ENCODE data around the gene ACD. TPM values are rescaled to one million over a fixed set of nuclear protein-coding genes. Genes with fewer than 3 reads are reported as not detected.
"Not testable (repeated sequence)": the region's sequence is repeated elsewhere in the genome, so short reads cannot be mapped to it uniquely, and the experiment has no call there.

The ACD gene
- 39.9 and 42.8 TPM in 2 replicates for total RNA-seq

DNA sequence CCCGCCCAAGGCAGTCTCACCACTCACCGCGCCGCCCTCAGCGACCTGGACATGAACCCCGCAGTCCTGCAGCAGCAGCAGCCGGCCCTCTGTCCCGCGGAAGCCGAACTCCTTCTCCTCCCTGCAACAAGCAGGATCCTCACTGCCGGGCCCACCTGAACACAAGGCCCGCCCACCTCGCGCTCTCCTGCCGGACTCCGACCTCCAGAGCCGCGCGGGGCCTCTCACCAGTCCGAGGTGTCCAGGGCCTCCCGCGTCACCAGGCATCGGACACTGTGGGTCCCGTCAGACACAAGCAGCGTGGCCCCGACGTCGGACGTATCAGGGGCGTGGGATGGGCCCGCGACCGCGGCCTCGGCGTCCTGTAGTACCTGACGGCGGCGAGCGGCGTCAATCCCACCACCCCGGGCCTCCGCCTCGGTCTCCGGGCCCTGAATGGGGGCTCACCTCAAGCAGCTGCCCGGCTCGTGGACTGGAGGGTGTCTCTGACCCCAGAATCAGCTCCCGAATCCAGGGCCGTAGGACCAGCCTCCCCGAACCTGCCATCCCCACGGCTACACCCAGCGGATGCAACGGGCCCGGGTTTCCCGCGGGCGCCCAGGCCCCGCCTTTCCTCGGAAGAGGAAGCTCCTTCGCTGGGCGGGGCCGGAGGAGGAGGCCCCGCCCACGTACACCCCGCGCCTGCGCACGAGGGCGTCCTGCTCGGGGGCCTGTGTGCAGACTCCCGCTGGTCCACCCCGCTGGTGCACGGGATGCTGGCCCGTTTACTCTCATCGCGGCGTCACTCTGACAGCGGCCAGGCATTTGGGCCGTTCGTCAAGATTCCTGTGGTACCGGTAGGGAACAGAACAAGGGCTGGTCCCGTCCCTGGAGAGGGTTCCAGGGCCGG lies at the start of gene ACD:
TSS of gene ACD (minus strand) at position 586 of the 889 bp plus-strand sequence. CDS start at position 546, 40 bp downstream.
- intact Hi-C loops (cut with micrococcal nuclease) = loop anchor here (1.0 to 5.0 kb wide), 13 partner anchors 8 to 577 kb away; partner anchors contain the start of genes ATP6V0D1, CARMIL2, CTCF and ESRP2

- intact Hi-C loops (cut with micrococcal nuclease) = no loop called here
Measured at GRCh38 chr16:67709050-67709449, 49.0 kb upstream of the ACD start.

DNA sequence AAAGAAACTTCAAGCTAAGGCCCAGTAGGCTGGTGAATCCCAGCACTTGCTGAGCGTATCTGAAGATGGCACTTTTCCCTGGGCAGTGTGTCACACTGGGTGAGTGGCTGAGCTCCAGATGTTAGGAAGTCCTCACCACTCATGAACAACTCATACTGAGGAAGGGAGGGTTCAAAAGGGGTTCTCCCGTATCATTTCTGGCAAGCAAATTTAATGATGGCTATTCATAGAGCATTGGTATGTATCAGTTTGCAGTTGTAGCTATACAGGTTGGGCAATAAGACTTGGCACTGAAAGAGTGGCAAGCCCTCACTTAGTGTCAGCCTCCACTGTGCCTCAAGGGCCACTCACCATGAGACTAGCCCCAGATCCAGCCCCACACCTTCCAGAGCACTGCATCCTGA lies 48.3 kb upstream of the ACD start:
- intact Hi-C loops (cut with micrococcal nuclease) = no loop called here

DNA sequence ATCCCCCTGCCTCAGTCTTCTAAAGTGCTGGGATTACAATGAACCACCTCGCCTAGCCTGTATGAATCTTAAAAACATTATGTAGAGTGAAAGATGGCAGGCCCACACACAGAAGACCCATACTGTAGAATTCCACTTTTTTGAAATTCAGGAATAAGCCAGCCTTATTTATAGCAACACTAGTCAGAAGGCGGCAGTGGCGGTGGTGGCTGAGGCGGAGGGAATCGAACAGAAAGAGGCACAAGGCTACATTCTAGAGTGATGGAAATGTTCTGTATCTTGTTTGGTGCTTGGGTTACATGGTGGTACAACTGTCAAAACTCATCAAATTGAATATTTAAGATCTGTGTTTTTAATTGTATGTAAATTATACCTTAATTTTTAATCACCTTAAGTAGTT lies 47.7 kb upstream of the ACD start:
- intact Hi-C loops (cut with micrococcal nuclease) = no loop called here

DNA sequence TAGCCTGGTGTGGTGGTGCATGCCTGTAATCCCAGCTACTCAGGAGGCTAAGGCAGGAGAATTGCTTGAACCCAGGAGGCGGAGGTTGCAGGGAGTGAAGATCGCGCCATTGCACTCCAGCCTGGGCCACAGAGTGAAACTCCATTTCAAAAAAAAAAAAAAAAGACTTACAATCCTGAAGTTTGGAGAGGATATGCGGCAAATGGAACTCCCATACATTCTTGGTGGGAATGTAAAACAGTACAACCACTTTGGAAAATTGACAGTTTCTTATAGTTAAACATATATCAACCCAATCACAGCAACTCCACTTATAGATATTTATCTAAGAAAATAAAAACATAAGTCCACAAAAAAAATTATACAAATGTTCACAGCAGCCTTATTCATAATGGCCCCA lies 47.1 kb upstream of the ACD start:
- intact Hi-C loops (cut with micrococcal nuclease) = no loop called here

GRCh38 chr16:67704110-67704509 lies 44.0 kb upstream of the ACD start:
- intact Hi-C loops (cut with micrococcal nuclease) = loop anchor here (5.0 kb wide), 1 partner anchor 363 kb away; no protein-coding TSS in a partner anchor

GRCh38 chr16:67703626-67704025 lies 43.6 kb upstream of the ACD start:
- intact Hi-C loops (cut with micrococcal nuclease) = loop anchor here (5.0 kb wide), 1 partner anchor 364 kb away; no protein-coding TSS in a partner anchor

GRCh38 chr16:67702130-67702529 lies 42.1 kb upstream of the ACD start:
- intact Hi-C loops (cut with micrococcal nuclease) = loop anchor here (5.0 kb wide), 1 partner anchor 365 kb away; no protein-coding TSS in a partner anchor

- intact Hi-C loops (cut with micrococcal nuclease) = loop anchor here (5.0 kb wide), 1 partner anchor 366 kb away; no protein-coding TSS in a partner anchor
Measured at GRCh38 chr16:67701420-67701819, 41.4 kb upstream of the ACD start.

DNA sequence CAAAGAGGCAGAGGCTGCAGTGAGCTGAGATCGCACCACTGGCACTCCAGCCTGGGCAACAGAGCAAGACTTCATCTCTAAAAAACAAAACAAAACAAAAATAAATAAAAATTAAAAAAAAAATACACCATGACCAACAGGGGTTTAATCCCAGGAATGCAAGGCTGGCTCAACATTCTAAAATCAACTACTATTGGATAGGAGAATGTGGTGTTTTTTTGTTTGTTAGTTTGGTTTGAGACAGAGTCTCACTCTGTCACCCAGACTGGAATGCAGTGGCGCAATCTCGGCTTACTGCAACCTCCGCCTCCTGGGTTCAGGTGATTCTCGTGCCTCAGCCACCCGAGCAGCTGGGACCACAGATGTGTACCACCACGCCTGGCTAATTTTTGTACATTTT lies 39.2 kb upstream of the ACD start:
- intact Hi-C loops (cut with micrococcal nuclease) = no loop called here

DNA sequence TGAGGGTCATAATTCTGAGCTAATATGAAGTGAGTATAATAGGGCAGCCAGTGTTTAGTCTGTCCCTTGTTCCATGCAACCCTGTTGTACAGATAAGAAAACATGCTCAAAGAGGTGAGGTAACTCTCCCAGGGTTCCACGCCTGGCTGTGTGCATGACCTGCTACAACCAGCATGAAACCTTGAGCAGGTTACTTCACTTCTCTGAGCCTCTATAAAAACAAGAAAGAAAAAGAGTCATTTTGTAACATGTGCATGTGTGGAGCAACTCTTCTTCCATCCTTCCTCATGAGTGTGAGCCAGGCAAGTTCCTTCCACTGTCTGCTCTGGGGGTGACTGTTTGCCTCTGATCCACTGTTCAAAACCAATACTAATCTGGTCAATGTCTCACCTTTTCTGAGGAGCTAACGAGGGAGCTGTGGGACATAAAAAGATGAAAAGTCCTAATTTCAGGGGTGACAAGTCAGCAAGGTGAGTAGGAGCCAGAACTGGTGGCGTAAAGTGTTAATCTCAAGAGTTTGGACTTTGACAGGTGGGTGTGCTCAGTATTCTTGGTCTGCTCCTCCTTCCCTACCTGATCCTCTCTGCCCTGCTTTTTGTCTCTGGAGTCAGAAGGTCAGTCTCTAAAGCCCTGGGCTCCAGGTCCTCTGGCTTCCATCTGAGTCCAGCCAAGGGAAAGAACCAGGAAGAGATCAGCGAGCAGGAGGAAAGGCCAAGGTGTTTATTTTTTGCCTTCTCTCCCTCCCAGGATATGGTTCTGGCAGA lies 37.5 kb upstream of the ACD start:
- intact Hi-C loops (cut with micrococcal nuclease) = no loop called here

DNA sequence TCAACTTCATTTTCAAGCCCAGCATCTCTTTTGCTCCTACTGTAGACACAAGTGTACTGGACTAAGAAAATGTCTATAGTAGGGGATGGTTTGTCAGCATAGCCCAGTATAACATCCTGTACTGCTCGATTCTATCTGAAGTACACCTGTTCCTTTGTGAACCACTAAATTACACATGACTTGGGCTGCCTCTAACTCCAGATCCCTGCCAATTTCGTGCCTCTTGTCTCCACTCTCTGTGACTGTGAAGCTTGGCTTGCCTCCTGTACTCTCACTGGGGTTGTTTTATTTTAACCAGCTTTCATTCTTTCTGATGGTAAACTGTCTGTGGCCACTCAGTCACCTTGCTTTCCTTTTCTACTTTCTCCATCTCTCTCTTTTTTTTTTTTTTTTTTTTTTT lies 34.6 kb upstream of the ACD start:
- intact Hi-C loops (cut with micrococcal nuclease) = no loop called here

GRCh38 chr16:67693517-67694285 lies 33.6 kb upstream of the ACD start:
- intact Hi-C loops (cut with micrococcal nuclease) = not testable (repeated sequence)

GRCh38 chr16:67685388-67686112 lies 25.5 kb upstream of the ACD start:
- intact Hi-C loops (cut with micrococcal nuclease) = no loop called here

DNA sequence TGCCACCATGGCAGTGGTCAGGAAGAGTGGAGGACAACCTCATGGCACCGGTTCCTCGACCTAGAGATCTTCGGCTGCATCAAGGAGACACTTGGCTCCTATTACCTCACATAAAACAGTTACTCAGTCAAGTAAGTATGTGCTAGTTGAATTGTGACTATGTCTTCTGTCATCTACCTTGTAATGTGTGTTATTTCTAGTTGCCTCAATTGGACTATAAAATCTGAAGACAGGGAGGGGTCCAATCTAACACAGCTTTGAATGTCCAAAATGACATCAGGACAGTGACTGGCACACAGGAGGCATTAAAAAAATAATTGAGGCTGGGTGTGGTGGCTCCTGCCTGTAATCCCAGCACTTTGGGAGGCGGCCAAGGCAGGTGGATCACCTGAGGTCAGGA lies 23.7 kb upstream of the ACD start:
- intact Hi-C loops (cut with micrococcal nuclease) = no loop called here

DNA sequence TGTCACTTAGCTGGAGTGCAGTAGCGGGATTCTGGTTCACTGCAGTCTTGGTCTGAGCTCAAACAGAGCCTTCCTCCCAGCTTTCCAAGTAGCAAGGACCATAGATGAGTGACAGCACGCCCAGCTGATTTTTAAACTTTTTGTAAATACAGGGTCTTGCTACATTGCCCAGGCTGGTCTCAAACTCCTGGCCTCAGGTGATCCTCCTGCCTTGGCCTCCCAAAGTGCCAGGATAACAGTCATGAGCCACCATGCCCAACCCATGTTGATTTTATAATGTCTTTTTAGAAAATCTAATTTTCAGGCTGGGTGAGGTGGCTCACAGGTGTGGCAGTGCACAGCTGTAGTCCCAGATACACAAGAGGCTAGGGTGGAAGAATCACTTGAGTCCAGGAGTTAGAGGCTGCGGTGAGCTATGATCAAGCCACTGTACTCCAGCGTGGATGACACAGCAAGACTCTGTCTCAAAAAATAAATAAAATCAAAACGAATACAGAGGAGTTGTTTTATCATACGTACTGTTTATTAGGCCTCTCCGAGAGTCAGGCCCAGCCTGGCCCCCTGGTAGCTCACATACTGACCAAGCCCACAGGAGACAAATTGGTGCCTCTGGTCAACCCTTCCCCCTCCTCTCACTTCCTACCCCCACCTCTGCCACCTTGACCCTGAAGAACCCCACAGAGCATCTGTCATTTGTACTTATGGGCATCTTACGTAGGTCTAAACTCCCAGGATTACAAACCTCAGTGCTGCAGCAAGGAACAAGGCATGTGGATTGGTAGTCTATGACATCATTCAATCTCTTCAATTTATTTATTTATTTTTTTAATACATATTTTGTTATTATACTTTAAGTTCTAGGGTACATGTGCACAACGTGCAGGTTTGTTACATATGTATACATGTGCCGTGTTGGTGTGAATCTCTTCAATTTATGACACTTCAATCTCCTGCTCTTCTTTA lies 20.2 kb upstream of the ACD start:
- intact Hi-C loops (cut with micrococcal nuclease) = no loop called here

- intact Hi-C loops (cut with micrococcal nuclease) = no loop called here
Measured at GRCh38 chr16:67678354-67679023, 18.4 kb upstream of the ACD start.

DNA sequence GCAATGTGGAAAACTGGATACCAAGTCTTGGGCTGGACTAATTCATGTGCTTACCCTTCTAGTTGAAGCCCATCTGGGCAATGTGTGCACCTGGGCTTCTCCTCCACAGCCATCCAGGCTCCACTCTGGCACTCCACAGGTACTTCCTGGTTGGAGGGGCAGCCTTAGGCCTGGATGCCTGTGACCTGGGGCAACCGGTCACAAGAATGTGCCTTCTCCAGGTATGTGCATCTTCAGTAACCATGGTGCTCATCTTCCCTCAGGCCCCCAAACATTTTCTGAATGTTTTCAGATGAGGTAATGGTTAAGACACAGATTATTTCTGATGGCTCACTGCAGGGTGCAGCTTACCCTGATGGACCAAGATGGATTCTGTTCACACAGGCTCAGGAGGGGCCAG lies 17.7 kb upstream of the ACD start:
- intact Hi-C loops (cut with micrococcal nuclease) = no loop called here

GRCh38 chr16:67676939-67677338 lies 16.9 kb upstream of the ACD start:
- intact Hi-C loops (cut with micrococcal nuclease) = no loop called here

All from T-helper 1 cell treated with Interleukin-12 subunit alpha and Interleukin-12 subunit beta and Interleukin-4 antibody, amounts not matched to agents 30 ng/mL and 1 ng/mL, for 36 hours (primary cell).